Sigmoid colon (tissue), 4 donors: ENCODE measurements around the gene SLC25A34.

Source experiments
- CTCF ChIP-seq, 4 experiments: fragments of 450-650 bp in 3 of 4; fragments of 200-600 bp in 1 of 4; IDR thresholded peaks; one replicate each; pipeline ENCODE4 v1.5.1; 2016 to 2019; ENCODE audit warnings: antibody characterized with exemption in 4 of 4, mild to moderate bottlenecking in 3 of 4, moderate library complexity in 2 of 4
- POLR2AphosphoS5 ChIP-seq, 4 donors: sonication (generic); formaldehyde crosslinking; IDR thresholded peaks; one replicate each; pipeline ENCODE4 v1.6.1; 2017; ENCODE audit warnings: antibody characterized with exemption in 4 of 4

- TF ChIP-seq CTCF (IDR thresholded peaks at IDR 0.05) (no peak), POLR2AphosphoS5 (IDR thresholded peaks at IDR 0.05) (no peak)
These were observed 24.6 kb downstream of the SLC25A34 start for GRCh38 chr1:15760520-15761211.
